Astrocyte (in vitro differentiated cells and primary cell): ENCODE measurements around the gene USP40. TPM values are rescaled to one million over a fixed set of nuclear protein-coding genes. Genes with fewer than 3 reads are reported as not detected.

Experiments used
- DNase-seq: peaks from one replicate; pipeline ENCODE4 v3.0.0-alpha.2; 2010; ENCODE audit warnings: low read depth
- FAIRE-seq: peaks from 2 replicates; lab custom pipeline; 2011; peaks lifted over from hg19 to GRCh38; lab: Jason Lieb, UNC
- H2AFZ ChIP-seq: 2 replicates; pipeline ENCODE4 v1.6.0; 2012; ENCODE audit warnings: low read depth, low read length, inconsistent platforms
- H3K27ac ChIP-seq: 2 replicates; pipeline ENCODE4 v1.5.1; 2011; ENCODE audit warnings: low read depth, low read length, inconsistent platforms
- H3K27me3 ChIP-seq: 2 replicates; pipeline ENCODE4 v1.6.0; 2011; ENCODE audit warnings: low read length, inconsistent platforms; ENCODE audit not compliant: insufficient read depth
- H3K36me3 ChIP-seq: 2 replicates; pipeline ENCODE4 v1.5.1; 2011; ENCODE audit warnings: low read length, inconsistent platforms; ENCODE audit not compliant: insufficient read depth
- H3K4me1 ChIP-seq: 2 replicates; pipeline ENCODE4 v1.5.1; 2011; ENCODE audit warnings: low read length, inconsistent platforms; ENCODE audit not compliant: insufficient read depth
- H3K4me2 ChIP-seq: 2 replicates; pipeline ENCODE4 v1.6.0; 2012; ENCODE audit warnings: low read length, inconsistent platforms
- H3K4me3 ChIP-seq: 2 replicates; pipeline ENCODE4 v1.5.1; 2011; ENCODE audit warnings: low read depth, mild to moderate bottlenecking, low read length, inconsistent platforms; ENCODE audit not compliant: insufficient read depth
- H3K79me2 ChIP-seq: 2 replicates; pipeline ENCODE4 v1.6.0; 2012; ENCODE audit warnings: mild to moderate bottlenecking, low read length, inconsistent platforms; ENCODE audit not compliant: insufficient read depth
- H3K9ac ChIP-seq: 2 replicates; pipeline ENCODE4 v1.6.0; 2012; ENCODE audit warnings: mild to moderate bottlenecking, low read length, inconsistent platforms
- H3K9me3 ChIP-seq: 2 replicates; pipeline ENCODE4 v1.5.1; 2012; ENCODE audit warnings: low read depth, mild to moderate bottlenecking, low read length, inconsistent platforms; ENCODE audit not compliant: insufficient read depth
- H4K20me1 ChIP-seq: 2 replicates; pipeline ENCODE4 v1.6.0; 2012; ENCODE audit warnings: low read length, inconsistent platforms; ENCODE audit not compliant: insufficient read depth
- H3K27ac Mint-ChIP-seq: one replicate; pipeline ENCODE4 v1.8.0; 2021; ENCODE audit warnings: mild to moderate bottlenecking, mixed read lengths; ENCODE audit not compliant: unreplicated experiment
- H3K27me3 Mint-ChIP-seq: one replicate; pipeline ENCODE4 v1.8.0; 2021; ENCODE audit warnings: low read depth, mixed read lengths; ENCODE audit not compliant: unreplicated experiment
- H3K36me3 Mint-ChIP-seq: one replicate; pipeline ENCODE4 v1.8.0; 2021; ENCODE audit warnings: low read depth, mixed read lengths; ENCODE audit not compliant: unreplicated experiment
- H3K4me1 Mint-ChIP-seq: one replicate; pipeline ENCODE4 v1.8.0; 2021; ENCODE audit warnings: low read depth, mixed read lengths; ENCODE audit not compliant: unreplicated experiment
- H3K4me3 Mint-ChIP-seq: one replicate; pipeline ENCODE4 v1.8.0; 2021; ENCODE audit warnings: mild to moderate bottlenecking, moderate library complexity, mixed read lengths; ENCODE audit not compliant: unreplicated experiment
- H3K9me3 Mint-ChIP-seq: one replicate; pipeline ENCODE4 v1.8.0; 2021; ENCODE audit warnings: mild to moderate bottlenecking, mixed read lengths; ENCODE audit not compliant: unreplicated experiment
- EZH2 ChIP-seq: IDR thresholded peaks from 2 replicates; pipeline ENCODE4 v1.6.1; 2012; ENCODE audit warnings: mild to moderate bottlenecking, low read length, inconsistent platforms; ENCODE audit not compliant: insufficient read depth
- total RNA-seq: library from RNA; stranded (reverse); gene quantifications from 2 replicates; pipeline ENCODE4 v1.2.1, GENCODE V29; 2021
- TF ChIP-seq, protein P1 (sequence below): IDR thresholded peaks from 2 replicates; pipeline ENCODE4 v1.5.1; 2011; ENCODE audit warnings: low read depth, mild to moderate bottlenecking, inconsistent platforms, low read length, moderate library complexity; ENCODE audit not compliant: insufficient read depth

The USP40 gene
- total RNA-seq, 1 donor from 2014 or later, result 25.4 TPM

DNA sequence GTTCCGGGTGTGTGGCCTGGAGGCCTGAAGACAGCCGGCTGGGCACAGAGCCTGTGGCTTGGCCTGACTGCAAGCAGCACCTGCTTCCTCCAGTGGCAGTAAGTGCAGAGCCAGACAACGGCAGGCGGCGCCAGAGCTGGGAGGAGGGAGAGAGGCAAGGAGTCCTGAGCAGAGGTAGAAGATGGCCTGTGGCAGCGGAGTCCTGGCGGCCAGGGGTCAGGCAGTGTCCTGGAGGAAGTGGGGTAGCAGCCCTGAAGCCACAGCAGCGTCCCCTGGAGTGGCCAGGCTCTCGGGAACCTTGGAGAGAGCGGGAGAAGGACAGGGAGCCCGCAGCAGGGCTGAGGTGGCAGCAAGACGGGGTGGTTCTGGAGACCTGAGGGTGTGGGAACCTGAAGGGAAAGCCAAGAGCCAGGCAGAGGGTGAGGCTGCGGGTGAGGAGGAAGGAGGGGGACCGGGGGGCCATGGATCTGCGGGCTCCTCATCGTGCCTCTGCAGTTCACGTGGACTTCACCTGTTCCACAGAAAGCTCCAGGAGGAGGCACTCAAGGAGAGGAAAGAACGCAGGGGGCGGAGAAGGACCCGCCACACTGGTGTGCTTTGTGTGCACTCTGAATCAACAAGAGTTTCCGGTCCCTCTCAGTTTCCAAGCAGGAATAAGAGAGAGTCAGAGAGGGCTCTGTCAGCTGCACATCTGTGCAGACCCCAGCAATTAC lies 85.9 kb downstream of the USP40 start:
- DNase-seq, result peak; percentile 55
- H3K27me3 Mint-ChIP-seq, result no peaks in the 10 kb centered on the region
- H4K20me1 ChIP-seq, result no peaks in the 10 kb centered on the region
- H3K4me1 ChIP-seq, result peaks cover 4% of the 10 kb centered on the region
- H3K36me3 ChIP-seq, result peaks cover 11% of the 10 kb centered on the region
- H3K27me3 ChIP-seq, result no peaks in the 10 kb centered on the region
- H3K27ac Mint-ChIP-seq, result peak overlapping the region; percentile 47
- H3K79me2 ChIP-seq, result no peaks in the 10 kb centered on the region
- H3K9me3 Mint-ChIP-seq, result no peaks in the 10 kb centered on the region
- no peak overlapping the region for H2AFZ ChIP-seq
- peaks cover 16% of the 10 kb centered on the region for H3K36me3 Mint-ChIP-seq
- H3K4me3 Mint-ChIP-seq, result no peak overlapping the region
- H3K4me2 ChIP-seq, result no peak overlapping the region
- no peak overlapping the region for H3K27ac ChIP-seq
- FAIRE-seq, result no peak
- H3K9ac ChIP-seq, result no peak overlapping the region
- no peaks in the 10 kb centered on the region for H3K9me3 ChIP-seq
- no peak overlapping the region for H3K4me3 ChIP-seq
- TF ChIP-seq EZH2, result no peak
- TF ChIP-seq, protein P1, sequence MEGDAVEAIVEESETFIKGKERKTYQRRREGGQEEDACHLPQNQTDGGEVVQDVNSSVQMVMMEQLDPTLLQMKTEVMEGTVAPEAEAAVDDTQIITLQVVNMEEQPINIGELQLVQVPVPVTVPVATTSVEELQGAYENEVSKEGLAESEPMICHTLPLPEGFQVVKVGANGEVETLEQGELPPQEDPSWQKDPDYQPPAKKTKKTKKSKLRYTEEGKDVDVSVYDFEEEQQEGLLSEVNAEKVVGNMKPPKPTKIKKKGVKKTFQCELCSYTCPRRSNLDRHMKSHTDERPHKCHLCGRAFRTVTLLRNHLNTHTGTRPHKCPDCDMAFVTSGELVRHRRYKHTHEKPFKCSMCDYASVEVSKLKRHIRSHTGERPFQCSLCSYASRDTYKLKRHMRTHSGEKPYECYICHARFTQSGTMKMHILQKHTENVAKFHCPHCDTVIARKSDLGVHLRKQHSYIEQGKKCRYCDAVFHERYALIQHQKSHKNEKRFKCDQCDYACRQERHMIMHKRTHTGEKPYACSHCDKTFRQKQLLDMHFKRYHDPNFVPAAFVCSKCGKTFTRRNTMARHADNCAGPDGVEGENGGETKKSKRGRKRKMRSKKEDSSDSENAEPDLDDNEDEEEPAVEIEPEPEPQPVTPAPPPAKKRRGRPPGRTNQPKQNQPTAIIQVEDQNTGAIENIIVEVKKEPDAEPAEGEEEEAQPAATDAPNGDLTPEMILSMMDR, result no peak
- H3K4me1 Mint-ChIP-seq, result peaks cover 7% of the 10 kb centered on the region

DNA sequence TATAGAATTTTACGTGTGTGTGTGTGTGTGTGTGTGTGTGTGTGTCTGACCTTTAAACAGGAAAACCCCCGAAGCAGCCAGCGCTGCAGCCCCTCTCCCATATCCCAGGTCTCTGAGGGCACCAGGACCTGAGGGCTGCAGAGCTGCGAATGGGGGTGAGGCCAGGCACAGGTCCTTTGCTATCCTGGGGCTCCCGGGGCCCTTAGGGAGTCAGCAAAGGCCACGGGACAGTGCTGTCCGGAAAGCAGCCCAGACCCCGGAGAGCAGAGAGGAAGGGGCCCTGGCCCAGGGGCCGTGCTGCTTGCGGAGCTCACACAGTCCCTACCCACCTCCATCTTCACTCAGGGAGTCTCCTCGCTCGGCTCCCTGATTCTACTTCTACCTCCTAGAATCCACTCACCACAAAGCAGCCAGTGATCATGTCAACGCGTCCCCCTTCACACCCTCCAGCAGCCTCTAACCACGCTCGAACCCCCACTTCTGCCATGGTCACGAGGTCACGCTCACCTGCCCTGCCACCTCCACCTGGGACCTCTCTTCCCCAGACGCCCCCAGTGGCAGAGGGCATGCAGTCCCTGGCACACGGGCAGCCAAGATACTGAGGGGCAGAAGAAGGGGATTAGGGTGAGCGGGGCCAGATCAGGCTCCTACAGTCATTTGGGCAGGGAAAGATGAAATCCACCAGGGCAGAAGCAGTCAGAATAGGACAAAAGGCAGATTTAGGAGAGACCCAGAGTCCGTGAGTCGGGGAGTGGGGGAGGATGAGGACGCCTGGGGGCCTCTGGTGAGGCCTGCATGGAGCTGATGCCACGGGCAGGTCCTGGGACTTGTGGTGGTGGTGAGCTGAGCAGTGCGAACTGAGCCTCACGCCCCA lies 86.7 kb downstream of the USP40 start:
- FAIRE-seq (no peak), DNase-seq (no peak)
- no peaks in the 10 kb centered on the region for H3K27me3 Mint-ChIP-seq
- peaks cover 13% of the 10 kb centered on the region for H3K36me3 Mint-ChIP-seq
- H3K4me1 Mint-ChIP-seq, result peaks cover under 1% of the 10 kb centered on the region
- TF ChIP-seq, protein P1, result no peak
- TF ChIP-seq EZH2, result no peak
- H3K79me2 ChIP-seq, result no peaks in the 10 kb centered on the region
- H3K9me3 Mint-ChIP-seq, result no peaks in the 10 kb centered on the region
- H3K36me3 ChIP-seq, result peaks cover 8% of the 10 kb centered on the region
- H3K27ac ChIP-seq, result no peak overlapping the region
- no peaks in the 10 kb centered on the region for H3K9me3 ChIP-seq
- H3K27me3 ChIP-seq, result no peaks in the 10 kb centered on the region
- H3K4me3 Mint-ChIP-seq, result no peak overlapping the region
- H4K20me1 ChIP-seq, result no peaks in the 10 kb centered on the region
- H3K9ac ChIP-seq, result no peak overlapping the region
- H3K4me1 ChIP-seq, result peaks cover 4% of the 10 kb centered on the region
- H2AFZ ChIP-seq, result no peak overlapping the region
- H3K4me2 ChIP-seq, result no peak overlapping the region
- no peak overlapping the region for H3K27ac Mint-ChIP-seq
- no peak overlapping the region for H3K4me3 ChIP-seq
